Endothelial cell of umbilical vein (primary cell): ENCODE measurements around the gene KIFC3. TPM values are rescaled to one million over a fixed set of nuclear protein-coding genes. Genes with fewer than 3 reads are reported as not detected.

Source experiments
- BruUV-seq: library from RNA; stranded (reverse); fragments of 400-500 nt; replicated peaks from 2 replicates; lab custom pipeline; 2021; lab: Mats Ljungman, UMichigan
- CTCF ChIA-PET: fragments of 300-600, 350-600 bp; sonication (Branson Sonifier 250); formaldehyde crosslinking; loops from one replicate; lab custom pipeline; 2021; ENCODE audit warnings: antibody characterized with exemption, inconsistent platforms; lab: Charles Lee
- POLR2A ChIA-PET: fragments of 300-600, 350-600 bp; sonication (Branson Sonifier 250); formaldehyde crosslinking; loops from one replicate; lab custom pipeline; 2021; ENCODE audit warnings: antibody characterized with exemption, inconsistent platforms; lab: Charles Lee
- DNase-seq: peaks from one replicate; pipeline ENCODE4 v3.0.0-alpha.2; 2011; ENCODE audit warnings: low read depth, low spot score
- FAIRE-seq: peaks from 2 replicates; lab custom pipeline; 2011; peaks lifted over from hg19 to GRCh38; lab: Jason Lieb, UNC
- H2AFZ ChIP-seq: 2 replicates; pipeline ENCODE4 v1.6.0; 2012; ENCODE audit warnings: low read depth, low read length, control low read depth, inconsistent platforms
- H3K27ac ChIP-seq: 2 replicates; pipeline ENCODE4 v1.5.1; 2011; ENCODE audit warnings: low read depth, mild to moderate bottlenecking, control low read depth, low read length, moderate library complexity; ENCODE audit not compliant: insufficient read depth
- H3K27me3 ChIP-seq, 2 experiments: 2 replicates each; pipeline versions ENCODE4 v1.6.0 to v1.6.1; 2011; ENCODE audit warnings: low read length in 2 of 2, mixed read lengths in 1 of 2; ENCODE audit not compliant: control insufficient read depth in 2 of 2, insufficient read depth in 2 of 2
- H3K36me3 ChIP-seq, 2 experiments: 2 replicates in 1 of 2; 3 replicates in 1 of 2; pipeline ENCODE4 v1.5.1; 2011; ENCODE audit warnings: low read length in 2 of 2, mild to moderate bottlenecking in 1 of 2, moderate library complexity in 1 of 2; ENCODE audit not compliant: control insufficient read depth in 2 of 2, insufficient read depth in 2 of 2; ENCODE audit errors: extremely low read depth in 1 of 2
- H3K4me1 ChIP-seq: 3 replicates; pipeline ENCODE4 v1.5.1; 2011; ENCODE audit warnings: mild to moderate bottlenecking, low read length; ENCODE audit not compliant: control insufficient read depth, insufficient read depth; ENCODE audit errors: extremely low read depth
- H3K4me2 ChIP-seq: 2 replicates; pipeline ENCODE4 v1.6.1; 2011; ENCODE audit warnings: low read length, control low read depth, mixed read lengths; ENCODE audit not compliant: insufficient read depth
- H3K4me3 ChIP-seq, 3 experiments: fragments of 200-600 bp in 1 of 3; sonication (generic), shearing (Covaris generic) in 1 of 3; replicated peaks in 1 of 3; 2 replicates each; pipeline ENCODE4 v1.5.1; 2011 to 2016; ENCODE audit warnings: control low read depth in 3 of 3, low read length in 3 of 3, mild to moderate bottlenecking in 2 of 3, inconsistent platforms in 1 of 3, low read depth in 1 of 3, moderate library complexity in 1 of 3; ENCODE audit not compliant: insufficient read depth in 1 of 3
- H3K79me2 ChIP-seq: 2 replicates; pipeline ENCODE4 v1.6.0; 2012; ENCODE audit warnings: low read length, inconsistent platforms; ENCODE audit not compliant: control insufficient read depth, insufficient read depth
- H3K9ac ChIP-seq: replicated peaks from 2 replicates; pipeline ENCODE3; 2011; ENCODE audit warnings: low read length, control low read depth; ENCODE audit not compliant: insufficient read depth; ENCODE audit errors: extremely low read depth
- H3K9me1 ChIP-seq: replicated peaks from 3 replicates; pipeline ENCODE4 v1.6.0; 2011; ENCODE audit warnings: mild to moderate bottlenecking, low read length; ENCODE audit not compliant: control insufficient read depth, insufficient read depth; ENCODE audit errors: extremely low read depth
- H3K9me3 ChIP-seq: replicated peaks from 2 replicates; pipeline ENCODE4 v1.5.1; 2012; ENCODE audit warnings: low read length, inconsistent platforms; ENCODE audit not compliant: control insufficient read depth, insufficient read depth
- H4K20me1 ChIP-seq: replicated peaks from 2 replicates; pipeline ENCODE3; 2011; ENCODE audit warnings: mild to moderate bottlenecking, low read length; ENCODE audit not compliant: control insufficient read depth, insufficient read depth; ENCODE audit errors: extremely low read depth
- CTCF ChIP-seq, 2 donors: IDR thresholded peaks; 1 replicate in 1 of 2; 2 replicates in 1 of 2; pipeline ENCODE4 v1.5.1; 2011; ENCODE audit warnings: low read length in 2 of 2, mild to moderate bottlenecking in 2 of 2, moderate library complexity in 2 of 2, control low read depth in 1 of 2, inconsistent platforms in 1 of 2, low read depth in 1 of 2; ENCODE audit not compliant: insufficient read depth in 1 of 2; ENCODE audit errors: extremely low read depth in 1 of 2
- EZH2 ChIP-seq: IDR thresholded peaks from 2 replicates; pipeline ENCODE4 v1.6.1; 2012; ENCODE audit warnings: borderline replicate concordance, low read depth, mild to moderate bottlenecking, moderate library complexity, low read length, inconsistent platforms; ENCODE audit not compliant: severe bottlenecking
- FOS ChIP-seq: IDR thresholded peaks from 2 replicates; pipeline ENCODE4 v1.6.1; 2011; ENCODE audit warnings: mild to moderate bottlenecking, low read length, moderate library complexity, borderline replicate concordance; ENCODE audit not compliant: insufficient read depth
- GATA2 ChIP-seq: IDR thresholded peaks from 2 replicates; pipeline ENCODE4 v1.7.0; 2011; ENCODE audit warnings: low read depth, mild to moderate bottlenecking, moderate library complexity, mixed read lengths, low read length; ENCODE audit not compliant: insufficient read length, insufficient read depth
- JUN ChIP-seq: IDR thresholded peaks from 2 replicates; pipeline ENCODE4 v1.6.1; 2011; ENCODE audit warnings: borderline replicate concordance, low read depth; ENCODE audit not compliant: insufficient read length, insufficient read depth
- MAX ChIP-seq: IDR thresholded peaks from 2 replicates; pipeline ENCODE4 v1.6.1; 2011; ENCODE audit not compliant: insufficient read depth, insufficient read length
- POLR2A ChIP-seq: IDR thresholded peaks from 2 replicates; pipeline ENCODE4 v1.6.1; 2012; ENCODE audit warnings: low read depth, mild to moderate bottlenecking, control low read depth, low read length
- POLR2AphosphoS5 ChIP-seq: IDR thresholded peaks from 2 replicates; pipeline ENCODE4 v1.6.1; 2012; ENCODE audit warnings: low read depth, mild to moderate bottlenecking, control low read depth, low read length, moderate library complexity; ENCODE audit not compliant: insufficient read depth
- dilution Hi-C: fragments of 300-500 bp; cut with MboI; formaldehyde crosslinking; loops from one replicate; pipeline ENCODE4 v1.15.0; 2019; ENCODE audit warnings: low sequenced_read_pairs; ENCODE audit not compliant: extremely low pct_ligation_motif_present
- intact Hi-C: fragments of 100-400 bp; cut with micrococcal nuclease; formaldehyde crosslinking; loops from one replicate; pipeline ENCODE4 v1.10.0; 2022
- polyA plus RNA-seq, 4 experiments: library from polyadenylated mRNA; depleted of rRNA in 3 of 4; stranded (reverse) in 3 of 4; unstranded in 1 of 4; fragments of >200 nt; gene quantifications; 2 replicates each; pipeline versions ENCODE4 v1.2.1 to v1.2.3, GENCODE V29; 2011 to 2012; ENCODE audit warnings: missing spikeins in 1 of 4
- total RNA-seq: library from RNA; stranded (reverse); gene quantifications from 2 replicates; pipeline ENCODE4 v1.2.3, GENCODE V29; 2021

The KIFC3 gene
- total and polyA plus RNA-seq, 2 donors (not counting 3 experiments of a cell fraction or from before 2014, with no cell fraction given), result 36.3 to 62.2 TPM

GRCh38 chr16:57720142-57720575, 82.1 kb downstream of the KIFC3 start:
- DNase-seq, result peak; percentile 53
- no peaks in the 10 kb centered on the region for H4K20me1 ChIP-seq
- H3K9me1 ChIP-seq, result no peaks in the 10 kb centered on the region
- H3K4me2 ChIP-seq, result no peak overlapping the region
- H2AFZ ChIP-seq, result no peak overlapping the region
- no peak overlapping the region for H3K4me3 ChIP-seq
- no peaks in the 10 kb centered on the region for H3K4me1 ChIP-seq
- dilution Hi-C loops (no loop called here), intact Hi-C loops (loop anchor here (1.0 to 2.0 kb wide), 4 partner anchors 71 to 144 kb away; no protein-coding TSS in a partner anchor)
- peaks cover 0 to 6% of the 10 kb centered on the region in 2 experiments for H3K27me3 ChIP-seq
- no peaks in the 10 kb centered on the region for H3K79me2 ChIP-seq
- POLR2A ChIA-PET, result no interaction called here
- FAIRE-seq, result no peak
- no peaks in the 10 kb centered on the region for H3K9me3 ChIP-seq
- no peak overlapping the region for H3K27ac ChIP-seq
- no peak overlapping the region for H3K9ac ChIP-seq
- no TSS peak for BruUV-seq
- TF ChIP-seq JUN (no peak), POLR2AphosphoS5 (no peak), FOS (no peak), GATA2 (no peak), MAX (no peak), POLR2A (no peak), EZH2 (no peak), CTCF (IDR thresholded peaks at IDR 0.05; ENCODE audit: extremely low read depth in 1 of 2, insufficient read depth in 1 of 2, low read depth in 1 of 2, low read length in 2 of 2) (peak; percentile 70 to 83)
- H3K36me3 ChIP-seq, result no peaks in the 10 kb centered on the region
- CTCF ChIA-PET, result interaction anchor here (0.8 to 4.4 kb wide), 5 partner anchors 10 to 144 kb away, joined by 3 to 63 read pairs (median 3); no protein-coding TSS in a partner anchor
